Body of pancreas (tissue), 4 donors: ENCODE results near the gene MPO.

Experiments used
- CTCF ChIP-seq, 7 experiments: fragments of 450-650 bp in 4 of 7; fragments of 200-600 bp in 3 of 7; sonication (generic) in 3 of 7; IDR thresholded peaks; one replicate each; pipeline ENCODE4 v1.5.1; 2016 to 2019; ENCODE audit warnings: antibody characterized with exemption in 7 of 7
- POLR2A ChIP-seq, 3 donors: fragments of 450-650 bp; IDR thresholded peaks; one replicate each; pipeline ENCODE4 v1.6.1; 2016; ENCODE audit warnings: antibody characterized with exemption in 3 of 3, mild to moderate bottlenecking in 2 of 3

- TF ChIP-seq CTCF (IDR thresholded peaks at IDR 0.05) (no peak), POLR2A (IDR thresholded peaks at IDR 0.05) (no peak)
Observed at GRCh38 chr17:58234512-58234911, 46.2 kb downstream of the MPO start.
